Adipose tissue (tissue), 3 donors: ENCODE measurements around the gene APOE. TPM values are rescaled to one million over a fixed set of nuclear protein-coding genes. Genes with fewer than 3 reads are reported as not detected.
"Not testable (repeated sequence)": the region's sequence is repeated elsewhere in the genome, so short reads cannot be mapped to it uniquely, and the experiment has no call there.

Source experiments
- H3K27ac ChIP-seq: one replicate; pipeline ENCODE4 v1.5.1; 2013; ENCODE audit warnings: low read depth, low read length
- WGBS, 3 donors: extraction: QIAGEN DNeasy Blood & Tissue Kit; methylation state at CpG; one replicate each; pipeline ENCODE4 v1.1.7; 2013; 5-methylcytosine and 5-hydroxymethylcytosine counted together
- polyA plus RNA-seq, 3 donors: library from polyadenylated mRNA; stranded (reverse); fragments of 200-250 nt; gene quantifications; one replicate each; pipeline ENCODE4 v1.2.3, GENCODE V29; 2013
- donor health status: healthy with polysubstance abuse.
- donor health status: Bipolar disorder and iron deficiency.
- donor health status: healthy.

The APOE gene
- polyA plus RNA-seq, result 1,000 to 10,000 TPM in 1 of 3 donors, 100 to 1,000 TPM in 2; 118 to 1,060 (median 448) TPM

GRCh38 chr19:44905437-44906160 is at the start of gene APOE:
TSS of gene APOE (plus strand) at chr19:44905796. CDS start at chr19:44906625, 829 bp downstream.
- no peak within 1 kb of the TSS for H3K27ac ChIP-seq
- 1 to 3% (median 2%) methylated on average over 19 to 20 of the region's 20 CpGs for WGBS, 3 donors

GRCh38 chr19:44856421-44857083 is 49.0 kb upstream of the APOE start:
- H3K27ac ChIP-seq, result no peak overlapping the region
- WGBS, 3 donors, result 31 to 52% (median 41%) methylated on average over 10 of the region's 10 CpGs

- H3K27ac ChIP-seq, result no peak overlapping the region
These were observed 47.8 kb upstream of the APOE start for GRCh38 chr19:44857837-44858236.

GRCh38 chr19:44861576-44861975 is 44.0 kb upstream of the APOE start:
- WGBS, 3 donors, result 79 to 87% (median 82%) methylated on average over 3 of the region's 3 CpGs
- H3K27ac ChIP-seq, result not testable (repeated sequence)

More at GRCh38 chr19:44857837-44858236, 47.8 kb upstream of the APOE start:
- 62 to 82% (median 74%) methylated on average over 4 of the region's 4 CpGs for WGBS, 3 donors

GRCh38 chr19:44863990-44864389 is 41.6 kb upstream of the APOE start:
- 91 to 98% (median 94%) methylated on average over 2 of the region's 2 CpGs for WGBS, 3 donors
- no peak overlapping the region for H3K27ac ChIP-seq

GRCh38 chr19:44865196-44865767 is 40.3 kb upstream of the APOE start:
- WGBS, 3 donors, result 89 to 93% (median 92%) methylated on average over 27 of the region's 27 CpGs
- no peak overlapping the region for H3K27ac ChIP-seq

GRCh38 chr19:44866664-44867063 is 38.9 kb upstream of the APOE start:
- 65 to 93% (median 77%) methylated on average over 4 of the region's 4 CpGs for WGBS, 3 donors
- H3K27ac ChIP-seq, result no peak overlapping the region

- 88 to 92% (median 88%) methylated on average over 12 of the region's 12 CpGs for whole genome bisulfite sequencing, 3 donors
- no peak overlapping the region for H3K27ac ChIP-seq
These were observed 38.0 kb upstream of the APOE start for GRCh38 chr19:44867578-44867977.

GRCh38 chr19:44869733-44870470 is 35.7 kb upstream of the APOE start:
- 32 to 67% (median 33%) methylated on average over 13 of the region's 13 CpGs for WGBS, 3 donors
- no peak overlapping the region for H3K27ac ChIP-seq

- H3K27ac ChIP-seq, result no peak overlapping the region
- WGBS, 3 donors, result 86 to 93% (median 89%) methylated on average over 13 to 14 of the region's 14 CpGs
These were observed 33.8 kb upstream of the APOE start for GRCh38 chr19:44871809-44872208.

- 83 to 85% (median 85%) methylated on average over 4 of the region's 4 CpGs for WGBS, 3 donors
- no peak overlapping the region for H3K27ac ChIP-seq
These were observed 32.9 kb upstream of the APOE start for GRCh38 chr19:44872661-44873060.

- H3K27ac ChIP-seq, result no peak overlapping the region
- WGBS, 3 donors, result 87 to 95% (median 90%) methylated on average over 16 of the region's 16 CpGs
These were observed 31.3 kb upstream of the APOE start for GRCh38 chr19:44874317-44874716.

- no peak overlapping the region for H3K27ac ChIP-seq
- WGBS, 3 donors, result 49 to 73% (median 65%) methylated on average over 22 of the region's 22 CpGs
These were observed 29.7 kb upstream of the APOE start for GRCh38 chr19:44875666-44876451.

- 48 to 79% (median 65%) methylated on average over 5 of the region's 5 CpGs for WGBS, 3 donors
- no peak overlapping the region for H3K27ac ChIP-seq
These were observed 28.6 kb upstream of the APOE start for GRCh38 chr19:44876930-44877535.

- no peak overlapping the region for H3K27ac ChIP-seq
- 75 to 84% (median 77%) methylated on average over 25 to 26 of the region's 26 CpGs for WGBS, 3 donors
These were observed 27.3 kb upstream of the APOE start for GRCh38 chr19:44878120-44878865.

- no peak overlapping the region for H3K27ac ChIP-seq
- whole genome bisulfite sequencing, 3 donors, result 79 to 82% (median 81%) methylated on average over 18 of the region's 18 CpGs
These were observed 26.1 kb upstream of the APOE start for GRCh38 chr19:44879309-44880065.
